CD4-positive, alpha-beta T cell treated with Interferon gamma for 1 hour (primary cell): ENCODE results near the gene NR2E1.

Experiments
- DNase-seq: peaks from one replicate; pipeline ENCODE4 v3.0.0-alpha.2; 2020

The NR2E1 gene

DNA sequence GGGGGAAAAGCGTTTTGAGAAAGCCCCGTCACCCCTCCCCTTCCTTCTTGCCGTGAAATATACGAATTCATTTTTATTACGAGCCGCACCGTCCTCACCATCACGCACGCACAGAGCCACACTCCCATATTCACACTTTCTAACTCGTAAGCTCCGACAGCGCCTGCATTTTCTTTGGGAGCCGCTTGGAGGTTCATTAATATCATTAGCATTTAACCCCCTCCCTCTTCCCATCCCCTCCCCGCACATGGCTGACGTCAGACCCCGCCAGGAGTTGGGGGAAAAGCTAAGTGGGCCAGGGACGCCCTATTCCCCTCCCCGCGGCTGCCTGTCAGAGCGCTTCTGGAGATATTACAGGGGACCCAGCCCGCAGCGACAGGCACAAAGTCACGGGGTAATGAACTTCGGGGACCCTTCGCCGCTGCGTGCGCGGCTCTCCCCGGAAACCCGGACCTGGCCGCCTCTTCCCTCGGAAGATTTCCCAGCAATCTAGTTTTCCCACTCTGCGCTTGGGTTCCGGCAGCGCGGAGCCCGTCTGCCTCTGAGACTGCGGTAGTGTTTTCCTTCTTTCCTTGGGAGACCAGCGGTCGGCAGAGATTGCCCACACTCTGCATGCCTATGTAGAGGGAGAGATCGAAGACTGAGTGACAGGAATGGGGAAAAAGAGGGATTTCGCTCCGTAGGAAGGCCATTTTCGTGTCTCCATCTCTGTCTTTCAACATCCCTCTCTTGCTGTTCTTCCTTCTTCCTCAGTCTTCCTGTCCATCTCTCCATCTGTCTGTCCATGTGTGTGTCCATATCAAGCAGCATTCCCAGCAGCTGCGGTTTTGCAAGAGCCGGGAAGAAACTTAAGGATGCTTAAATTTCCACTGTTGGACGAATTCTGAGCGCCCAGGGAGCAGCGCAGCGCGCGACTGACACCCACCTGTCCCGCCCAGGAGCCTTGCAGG is at the start of gene NR2E1:
Gene NR2E1, plus strand, starts transcription at position 309 of the 950 bp plus-strand sequence. CDS start 744 bp downstream, outside the sequence.
- no peak for DNase-seq

DNA sequence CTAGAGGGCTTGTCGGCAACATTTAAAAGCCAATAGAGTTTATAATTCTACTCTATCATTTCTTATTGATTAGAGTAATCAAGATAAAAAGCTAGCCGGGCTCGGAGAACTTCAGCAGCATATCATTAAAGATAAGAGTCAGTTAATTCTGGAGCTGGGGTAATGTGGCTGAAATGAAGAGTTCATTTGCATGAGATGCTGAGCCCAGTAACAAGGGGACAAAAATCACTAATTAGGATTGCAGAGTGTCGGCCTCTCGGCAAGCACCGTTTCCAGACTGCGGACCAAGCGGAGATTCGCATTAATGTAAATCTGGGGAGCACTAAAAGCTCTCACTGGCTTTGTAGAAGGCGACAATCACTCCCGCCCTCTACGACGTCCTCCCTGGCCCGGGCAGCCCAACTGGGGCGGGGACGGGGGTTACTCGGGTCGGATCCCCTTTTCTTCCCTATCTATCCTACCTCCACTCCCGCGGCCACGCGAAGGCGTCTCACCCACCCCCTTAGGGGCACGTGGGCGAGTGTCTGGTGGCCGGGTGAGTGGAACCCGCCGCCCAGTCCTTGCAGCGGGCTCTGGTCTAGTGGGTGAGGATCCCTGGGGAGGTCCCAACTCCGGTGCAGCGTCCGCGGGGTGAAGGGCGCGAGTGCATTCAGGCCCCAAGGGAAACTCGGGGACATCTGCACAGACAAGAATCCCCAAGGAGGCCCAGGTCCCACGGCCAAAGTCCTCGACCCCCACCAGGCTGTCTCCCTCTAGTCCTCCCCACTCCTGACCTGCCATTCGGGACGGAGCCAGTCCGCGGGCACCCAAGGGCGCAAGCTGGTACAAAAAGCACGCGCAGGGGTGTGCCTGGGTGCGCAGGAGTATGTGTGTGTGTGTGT is 49.0 kb upstream of the NR2E1 start:
- DNase-seq = no peak

DNA sequence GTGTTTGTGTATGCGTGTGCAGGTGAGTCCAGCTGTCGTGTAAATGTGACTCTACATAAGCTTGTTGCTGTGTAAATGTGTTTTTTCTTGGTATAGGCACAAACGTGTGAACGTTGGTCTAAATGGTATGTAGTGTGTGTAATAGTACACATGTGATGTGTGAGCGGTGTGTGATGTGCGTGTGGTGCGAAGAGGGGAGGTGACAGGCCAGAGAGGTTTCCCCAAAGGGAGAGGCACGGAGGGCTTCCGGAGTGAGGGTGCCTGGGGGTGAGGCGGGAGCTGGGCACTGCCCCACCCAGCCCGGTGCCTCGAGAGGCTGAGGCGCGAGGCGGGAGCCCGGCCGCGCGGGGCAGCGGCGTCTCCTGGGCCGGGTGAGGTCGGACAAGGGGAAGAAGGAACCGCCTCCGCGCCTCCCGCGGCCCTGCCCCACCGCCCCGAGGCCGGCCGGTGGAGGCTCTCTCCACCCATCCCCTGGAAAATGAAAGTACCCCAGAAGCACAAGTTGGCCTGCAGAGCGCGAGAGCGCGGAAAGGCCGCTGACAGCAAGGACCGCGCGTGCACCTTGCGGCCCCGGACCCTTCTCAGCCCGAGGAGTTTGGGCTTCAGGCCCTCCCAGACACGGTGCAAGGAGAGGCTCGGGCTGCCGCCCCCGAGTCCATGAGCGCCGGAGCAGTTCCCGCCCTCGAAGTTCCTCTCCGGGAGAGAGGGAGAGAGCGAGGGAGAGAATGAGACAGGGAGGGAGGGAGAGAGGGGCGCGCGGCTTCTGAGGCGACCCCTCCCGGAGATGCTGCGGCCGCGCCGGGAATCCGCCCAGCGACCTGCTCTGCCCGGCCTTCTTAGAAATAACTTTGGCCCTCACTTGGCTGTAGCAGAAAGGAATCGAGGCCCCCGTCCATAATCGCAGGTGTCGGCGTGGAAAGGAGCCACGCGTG is 48.1 kb upstream of the NR2E1 start:
- peak; percentile 28 for DNase-seq

DNA sequence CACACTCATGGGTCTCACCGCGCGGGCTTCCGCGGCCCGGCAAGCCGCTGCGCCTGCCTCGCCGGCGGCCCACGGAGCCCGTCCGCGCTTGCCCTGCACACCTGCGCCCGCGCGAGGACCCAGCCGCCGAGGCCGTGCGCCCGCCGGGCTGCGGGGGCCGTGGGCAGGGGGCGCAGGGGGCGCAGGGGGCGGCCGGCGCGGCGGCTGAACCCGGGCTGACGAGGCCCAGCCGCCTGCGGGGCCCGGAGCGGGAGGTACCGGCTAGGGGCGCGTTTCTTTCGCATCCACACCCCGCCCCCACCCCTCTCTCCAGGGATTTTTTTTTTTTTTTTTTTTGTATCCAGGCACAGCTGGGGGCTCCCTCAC is 47.5 kb upstream of the NR2E1 start:
- no peak for DNase-seq

DNA sequence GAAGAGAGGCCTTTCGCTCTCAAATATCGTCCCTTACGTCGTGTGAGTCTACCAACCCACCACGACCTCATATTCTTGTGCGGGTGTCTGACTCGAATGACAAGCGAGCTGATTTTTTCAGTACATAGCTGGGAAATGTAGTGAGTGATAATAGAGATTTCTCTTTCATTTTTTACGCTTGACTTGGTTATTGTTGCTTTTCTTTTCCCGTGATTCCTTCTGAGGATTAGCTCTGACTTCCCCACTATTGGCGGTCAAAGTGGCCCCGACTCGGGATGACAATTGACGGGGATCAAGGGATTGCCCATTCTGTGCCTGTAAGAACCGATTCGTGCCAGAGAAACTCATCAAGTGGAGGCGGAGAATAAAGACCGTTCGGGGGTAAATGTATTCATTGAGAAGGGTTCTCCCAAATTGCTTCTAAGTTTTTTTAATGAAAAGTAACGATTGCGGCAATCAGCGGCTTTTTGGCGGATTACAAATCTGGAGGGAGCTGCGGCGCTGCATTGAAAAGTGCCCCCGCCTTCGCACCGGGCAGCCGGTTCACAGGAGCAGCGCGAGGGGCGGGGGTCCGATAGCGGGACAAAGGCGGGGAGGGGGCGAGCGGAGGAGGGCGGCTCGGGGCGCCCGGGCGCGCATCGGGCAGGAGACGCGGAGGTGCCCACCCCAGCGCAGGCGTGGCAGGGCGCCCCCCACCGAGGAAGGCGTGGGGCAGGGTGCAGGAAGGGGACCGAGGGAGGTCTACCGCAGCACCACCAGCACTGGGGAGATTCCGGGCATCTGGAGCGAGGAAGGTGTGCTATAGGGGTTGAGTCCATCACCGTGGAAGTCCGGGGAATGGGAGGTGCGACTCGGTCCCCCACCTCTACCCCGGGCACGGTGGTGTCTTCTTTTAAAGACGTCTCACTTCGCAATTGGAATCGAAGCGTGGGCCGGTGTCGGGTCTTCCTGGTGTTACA is 46.7 kb upstream of the NR2E1 start:
- DNase-seq = no peak

DNA sequence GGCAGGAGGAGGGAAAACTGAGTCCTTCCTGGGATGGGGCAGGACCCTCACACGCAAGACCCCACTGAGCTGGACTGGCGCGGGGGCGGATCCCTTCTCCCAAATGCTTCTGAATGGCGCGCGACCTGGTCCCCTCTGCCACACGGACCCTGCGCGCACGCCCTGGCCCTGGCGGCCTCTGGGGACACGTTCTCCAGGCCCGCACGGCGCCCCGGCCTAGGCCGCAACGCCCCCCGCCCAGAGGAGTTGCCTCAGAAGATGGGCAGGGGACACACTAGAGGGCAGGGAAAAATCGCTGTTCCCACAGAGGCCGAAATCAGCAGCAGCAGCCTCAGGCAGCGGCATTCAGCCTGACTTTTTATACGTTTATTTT is 46.1 kb upstream of the NR2E1 start:
- DNase-seq = no peak

DNA sequence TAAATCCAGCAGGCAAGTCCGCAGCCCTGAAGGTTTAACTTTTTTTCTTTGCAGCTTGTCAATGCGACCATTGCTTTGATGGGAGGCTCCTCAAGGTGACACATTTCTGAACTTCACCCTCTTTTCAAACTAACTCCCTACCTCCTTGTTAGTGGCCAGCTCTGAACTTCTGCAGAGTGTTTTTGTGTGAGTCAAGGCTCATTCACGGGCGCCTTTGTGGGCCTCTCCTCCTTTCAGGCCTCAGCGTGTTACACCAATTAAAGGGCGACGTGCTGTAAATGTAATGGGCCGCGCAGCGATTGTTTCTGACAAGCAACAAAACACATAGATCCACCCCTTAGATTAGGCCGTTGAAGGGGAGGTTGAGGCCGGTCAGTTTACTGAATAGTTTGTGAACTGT is 45.5 kb upstream of the NR2E1 start:
- DNase-seq = no peak

DNA sequence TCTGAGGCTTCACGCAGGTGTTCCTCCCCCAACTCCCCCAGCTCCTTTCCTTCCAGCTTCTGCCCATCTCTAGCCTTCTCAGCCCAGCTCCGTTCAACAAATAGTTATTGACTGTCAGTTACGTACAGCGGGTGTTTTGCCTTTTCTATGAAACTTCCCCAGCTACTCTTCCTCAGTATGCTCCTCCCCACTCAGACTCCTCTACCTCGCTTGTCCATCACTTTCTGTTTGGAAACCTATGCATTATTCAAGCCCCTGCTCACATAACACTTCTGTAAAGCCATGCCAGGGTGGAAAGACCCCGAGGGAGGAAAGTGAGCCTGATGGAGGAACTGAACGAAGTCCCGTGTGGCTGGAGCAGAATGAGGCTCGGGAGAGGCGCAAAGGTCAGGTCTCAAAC is 44.2 kb upstream of the NR2E1 start:
- no peak for DNase-seq

DNA sequence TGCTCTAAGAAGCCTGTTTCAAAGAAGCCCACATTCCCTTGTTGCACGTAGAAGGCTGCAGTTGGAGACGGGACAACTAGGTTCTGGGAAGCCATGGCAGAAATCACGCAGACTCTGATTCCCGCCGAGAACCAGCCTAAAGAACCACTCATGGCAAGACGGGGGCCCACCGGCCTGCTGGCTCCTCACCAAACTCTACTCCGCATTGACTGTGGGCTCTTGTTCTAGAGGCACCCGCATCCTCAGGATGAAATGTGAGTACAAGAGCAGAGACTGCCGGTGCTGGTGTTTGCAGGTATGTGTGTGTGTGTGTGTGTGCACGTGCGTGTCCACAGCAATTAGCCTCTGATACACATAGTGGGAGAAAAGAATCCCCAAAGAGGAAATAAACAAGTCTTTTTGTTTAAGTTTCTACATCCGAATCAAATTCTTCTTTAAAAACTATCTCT is 42.3 kb upstream of the NR2E1 start:
- no peak for DNase-seq

DNA sequence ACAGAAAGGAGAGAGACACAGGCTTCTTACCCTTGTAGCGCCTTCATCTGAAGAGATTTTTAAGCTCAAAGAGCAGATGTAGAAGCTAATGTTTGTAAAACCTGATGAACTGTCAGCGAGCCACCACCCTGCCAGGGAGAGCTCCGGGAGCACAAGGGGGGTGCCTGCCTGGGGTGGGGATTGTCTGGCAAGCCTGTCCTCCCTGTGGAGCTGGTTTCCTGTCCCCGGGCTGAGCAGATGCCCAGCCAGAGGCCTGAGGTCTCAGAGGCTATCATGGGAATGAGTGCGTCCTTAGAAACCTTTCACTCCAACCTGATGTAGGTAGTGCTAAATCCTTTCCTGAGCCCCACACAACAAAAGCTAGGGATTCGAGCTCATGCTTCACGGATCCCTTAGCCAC is 41.9 kb upstream of the NR2E1 start:
- DNase-seq = no peak

DNA sequence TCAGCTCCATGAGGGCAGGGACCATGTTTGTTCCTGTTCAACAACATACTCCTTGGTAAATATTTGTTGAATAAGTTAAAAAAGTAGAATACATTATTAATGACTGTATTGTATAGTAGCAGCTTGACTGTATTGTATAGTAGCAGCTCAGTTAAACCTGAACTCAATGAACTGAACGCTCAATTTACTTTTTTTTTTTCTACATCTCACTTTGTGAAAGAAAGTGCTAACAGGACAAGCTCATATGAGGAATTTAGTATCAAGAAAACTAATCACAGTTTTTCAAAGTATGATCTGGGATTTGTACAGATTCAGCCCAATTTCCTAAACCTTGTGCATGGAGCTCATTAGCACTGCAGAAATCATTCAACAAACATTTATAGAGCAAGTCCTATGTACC is 38.8 kb upstream of the NR2E1 start:
- no peak for DNase-seq

DNA sequence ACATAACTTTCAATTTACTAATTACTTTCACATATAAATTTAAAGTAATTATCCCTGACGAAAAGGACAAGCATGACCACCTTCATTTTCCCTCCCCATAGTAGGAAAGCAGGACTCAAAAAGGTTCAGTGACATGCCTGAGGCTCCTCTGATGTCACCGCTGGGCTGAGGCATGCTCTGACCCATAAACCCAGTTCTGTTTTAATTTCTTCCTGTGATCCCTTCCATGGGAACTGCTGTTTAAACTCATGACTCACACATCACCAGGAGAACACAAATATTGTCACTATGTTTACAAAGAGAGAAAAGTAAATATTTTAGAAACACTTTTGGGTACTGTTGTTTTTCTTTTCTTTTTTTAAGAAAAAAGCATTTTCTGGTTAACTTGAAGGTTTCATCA is 38.0 kb upstream of the NR2E1 start:
- no peak for DNase-seq

DNA sequence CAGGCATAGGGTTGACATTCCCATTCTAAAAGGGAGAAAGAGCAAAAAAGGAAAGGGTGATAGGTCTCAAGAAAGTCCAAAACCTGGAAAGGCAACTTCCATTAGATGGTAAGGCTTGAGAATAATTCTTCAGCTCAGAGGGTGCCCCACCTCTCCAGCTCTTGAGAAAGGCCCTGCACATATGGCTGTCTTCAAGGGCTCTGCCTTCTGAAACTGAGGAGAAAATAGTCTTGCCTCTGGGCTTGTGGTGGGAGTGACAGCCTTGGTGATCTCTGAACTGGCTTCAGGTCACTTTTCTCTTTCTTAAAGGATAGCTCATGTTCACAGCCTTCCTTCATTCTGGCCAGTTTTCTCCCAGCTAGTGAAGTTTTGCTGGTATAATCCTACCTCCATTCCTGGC is 35.6 kb upstream of the NR2E1 start:
- DNase-seq = no peak

DNA sequence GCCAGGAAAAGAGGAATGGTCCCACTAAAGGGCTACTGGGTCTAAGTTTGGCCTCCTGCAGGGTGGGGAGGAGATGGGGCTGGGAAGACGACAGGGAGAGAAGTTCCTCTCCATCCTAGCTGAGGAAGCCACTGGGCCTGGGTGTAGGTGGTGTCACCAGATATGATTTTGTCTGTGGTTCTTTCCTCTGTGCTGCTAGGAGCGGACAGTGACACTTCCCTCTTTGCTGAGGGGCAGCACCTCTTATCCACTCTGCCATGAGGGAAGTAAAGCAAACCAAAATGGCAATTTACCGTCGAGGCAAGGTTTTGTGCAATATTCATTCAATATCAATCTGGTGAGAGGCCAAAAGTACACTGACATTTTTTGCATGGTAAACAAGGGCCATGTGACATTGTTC is 33.0 kb upstream of the NR2E1 start:
- no peak for DNase-seq

DNA sequence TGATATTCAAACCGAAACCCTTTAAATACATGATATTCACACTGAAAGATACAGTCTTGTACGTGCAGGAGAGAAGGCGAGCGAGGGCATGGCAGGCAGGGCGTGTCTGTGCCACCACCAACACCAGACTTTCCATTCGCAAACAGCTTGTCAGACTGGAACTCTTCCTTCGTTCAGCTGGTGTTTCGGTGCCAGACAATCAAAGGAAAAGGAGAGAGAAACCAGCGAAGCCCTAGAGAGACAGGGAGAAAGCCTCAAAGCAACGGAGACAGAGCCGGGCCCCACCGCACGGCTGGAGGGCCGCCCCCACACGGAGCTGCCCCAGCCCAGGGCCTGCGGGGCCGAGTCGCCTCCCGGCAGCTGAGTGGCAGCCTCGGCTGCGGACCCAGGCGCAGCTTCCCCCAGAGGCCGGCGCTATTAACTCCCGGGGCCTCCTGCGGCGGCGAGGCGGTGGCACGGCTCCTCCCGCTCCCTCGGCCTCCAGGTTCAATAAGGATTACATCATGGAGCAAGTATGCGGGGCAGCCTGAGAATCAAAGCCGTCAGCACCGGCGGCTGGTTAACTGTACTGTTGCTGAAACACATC is 32.1 kb upstream of the NR2E1 start:
- DNase-seq = no peak

DNA sequence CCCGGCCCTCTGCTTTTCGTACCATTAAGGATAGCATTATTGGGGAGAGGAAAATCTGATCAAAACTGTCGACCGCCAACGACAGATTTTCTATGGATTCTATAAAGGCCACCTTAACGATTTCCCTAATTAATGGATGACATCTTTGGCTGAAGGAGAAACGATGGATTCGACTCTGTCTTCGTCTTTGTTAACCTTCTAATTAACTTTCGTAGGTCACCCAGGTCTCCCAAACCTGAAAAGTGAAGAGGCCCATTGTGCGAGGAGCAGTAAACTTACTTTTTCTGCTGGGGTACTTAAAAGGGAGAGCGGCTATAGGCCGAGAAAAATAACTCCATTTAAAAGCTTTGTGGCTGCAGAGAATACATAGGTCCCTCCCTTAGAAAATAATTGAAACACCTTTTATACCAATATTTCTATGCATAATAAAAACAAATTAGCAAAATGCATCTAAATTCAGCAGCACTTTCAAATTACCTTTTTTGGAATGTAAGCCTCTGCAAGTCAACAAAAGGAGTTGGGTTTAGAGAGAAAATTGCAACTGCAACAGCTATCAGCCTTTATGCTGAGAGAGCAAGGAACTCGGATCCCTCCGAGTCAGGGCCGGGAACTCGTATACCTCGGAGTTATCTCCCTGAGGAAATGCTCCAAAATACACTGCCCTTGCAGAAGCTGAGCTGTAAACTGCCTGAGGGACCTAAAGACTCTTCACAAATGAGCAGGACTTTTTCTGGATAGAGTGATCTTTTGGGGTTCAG is 31.4 kb upstream of the NR2E1 start:
- DNase-seq = no peak

DNA sequence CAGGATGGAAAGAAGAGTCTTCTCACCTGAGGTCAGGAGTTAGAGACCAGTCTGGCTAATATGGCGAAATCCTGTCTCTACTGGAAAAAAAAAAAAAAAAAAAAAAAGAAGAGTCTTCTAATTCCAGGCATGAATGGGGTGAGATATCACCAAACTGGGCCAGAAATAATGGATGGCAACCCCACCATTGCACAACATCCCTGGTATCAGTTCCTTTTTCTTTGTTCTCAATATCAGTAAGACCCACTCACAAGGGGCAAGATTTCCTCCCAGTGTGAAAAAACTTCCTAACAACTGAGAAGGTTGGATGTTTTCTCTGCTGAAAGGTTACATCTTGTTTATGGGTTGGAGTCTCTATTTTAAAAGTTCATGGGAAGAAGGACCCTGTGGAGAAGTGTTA is 23.6 kb upstream of the NR2E1 start:
- DNase-seq = no peak

DNA sequence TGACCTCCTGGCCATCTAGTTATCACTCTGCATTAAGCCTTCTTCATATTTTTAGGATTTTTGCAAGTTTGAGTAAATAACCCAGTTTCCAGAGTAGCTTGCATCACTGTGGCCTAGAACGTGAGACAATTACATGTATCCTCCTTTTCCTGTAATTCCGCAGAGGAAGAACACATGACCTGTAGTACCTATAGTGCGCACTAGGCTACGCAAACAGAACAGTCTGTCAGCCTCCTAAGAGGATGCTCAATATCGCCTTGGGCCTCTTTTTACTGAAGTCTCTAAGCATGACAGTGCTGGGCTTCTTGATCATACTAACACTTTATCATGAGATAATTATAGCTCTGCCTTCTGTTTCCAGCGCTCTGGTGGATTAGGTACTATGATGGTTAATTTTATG is 20.2 kb upstream of the NR2E1 start:
- DNase-seq = no peak

DNA sequence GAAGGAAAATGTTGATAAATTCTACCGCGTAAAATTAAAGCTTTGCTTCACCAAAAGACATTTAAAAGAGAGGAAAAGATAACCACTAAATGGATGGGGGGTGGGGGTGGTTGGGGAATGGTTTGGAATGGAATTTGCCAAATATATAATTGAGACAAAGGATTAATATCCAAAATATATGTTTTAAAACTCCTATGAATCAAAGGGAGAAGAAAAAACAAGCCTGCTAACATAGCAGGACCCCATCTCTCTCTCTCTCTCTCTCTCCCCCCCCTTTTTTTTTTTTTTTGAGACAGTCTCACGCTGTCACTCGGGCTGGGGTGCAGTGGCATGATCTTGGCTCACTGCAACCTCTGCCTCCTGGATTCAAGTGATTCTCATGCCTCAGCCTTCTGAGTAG is 13.4 kb upstream of the NR2E1 start:
- DNase-seq = no peak

DNA sequence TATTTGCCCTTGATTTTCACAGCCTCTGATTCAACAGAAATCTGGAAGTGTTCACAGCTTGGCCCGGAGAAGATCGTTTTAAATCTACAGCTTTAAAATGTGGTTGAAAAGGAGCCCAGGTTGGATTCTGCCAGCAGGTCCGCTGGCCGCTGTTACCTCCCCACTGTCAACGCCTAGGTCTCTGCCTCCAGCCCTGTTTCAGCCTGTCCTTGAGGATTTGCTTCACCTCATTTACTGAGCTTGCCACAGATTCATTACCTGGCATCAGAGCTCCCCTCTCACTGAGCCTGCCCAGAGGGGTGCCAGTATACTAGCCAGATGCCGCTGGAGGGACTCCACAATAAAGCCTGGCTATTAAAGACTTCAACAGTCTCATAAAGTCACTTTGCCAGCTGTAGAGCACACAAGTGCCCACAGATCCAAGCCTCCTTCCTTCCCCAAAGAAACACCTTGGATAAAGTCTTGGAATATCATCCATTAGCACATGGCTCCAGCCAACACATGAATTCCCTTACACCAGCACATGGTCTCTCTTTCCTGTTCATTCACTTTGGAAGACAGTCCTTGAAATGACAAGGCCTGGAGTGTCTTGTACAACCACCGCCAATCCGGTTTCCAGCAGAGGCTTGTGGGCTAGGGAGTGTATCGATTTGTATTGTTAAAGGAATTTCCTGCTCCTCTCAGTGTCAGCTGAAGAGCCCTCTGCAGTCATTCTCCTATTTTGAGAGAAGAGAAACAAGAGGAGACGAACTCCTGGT is 9.5 kb upstream of the NR2E1 start:
- DNase-seq = no peak
